Retina (tissue), 1 donor: ENCODE measurements around the gene OXER1.
A peak's percentile ranks its signal among the peaks of the same experiment; 100 is the strongest.
"Not testable (repeated sequence)": the region's sequence is repeated elsewhere in the genome, so short reads cannot be mapped to it uniquely, and the experiment has no call there.

Experiments used
- DNase-seq: peaks from one replicate; pipeline ENCODE4 v3.0.0-alpha.2; 2016

OXER1 gene

DNA sequence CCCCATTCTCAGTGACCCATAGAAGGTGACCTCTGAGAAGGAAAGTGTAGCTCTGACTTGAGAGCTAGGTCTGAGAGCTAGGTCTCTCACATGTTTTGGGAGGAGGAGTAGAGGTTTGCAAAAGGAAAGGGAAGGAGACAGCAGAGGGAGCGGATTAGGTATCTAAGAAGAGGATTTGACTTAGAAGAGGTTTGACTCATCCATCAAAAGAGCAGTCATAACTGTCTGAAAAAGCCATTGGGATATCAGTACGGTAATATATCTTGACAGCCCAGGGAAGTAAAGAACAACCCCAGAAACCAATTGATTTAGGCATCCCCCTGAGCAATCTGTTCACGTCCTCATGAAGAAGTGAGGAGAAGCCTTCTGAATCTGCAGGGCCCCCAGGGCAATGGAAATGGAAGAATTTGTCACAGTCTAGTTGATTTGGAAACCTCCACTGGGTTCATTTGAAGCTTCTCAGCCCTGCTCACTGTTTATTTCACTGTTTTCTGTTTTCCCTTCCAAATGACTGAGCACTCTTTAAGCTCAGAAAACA, 19.3 kb downstream of the OXER1 start:
- DNase-seq = peak; percentile 31

DNA sequence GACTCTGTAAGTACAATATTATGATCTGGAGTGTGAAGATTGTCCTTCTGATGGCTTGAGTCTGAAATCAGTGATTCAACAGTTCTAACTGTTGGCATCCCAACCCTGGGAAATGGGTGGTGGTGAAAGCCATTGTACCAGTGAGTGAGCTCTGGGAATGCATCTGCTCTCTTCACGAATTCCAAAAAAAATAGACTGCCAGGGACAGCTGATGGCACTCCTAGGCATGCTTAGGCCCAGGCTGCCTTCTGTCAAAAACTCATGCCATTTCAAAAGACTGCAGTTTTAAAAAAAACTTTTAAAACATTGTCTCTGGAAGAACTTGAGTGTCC, 20.3 kb downstream of the OXER1 start:
- DNase-seq = no peak

DNA sequence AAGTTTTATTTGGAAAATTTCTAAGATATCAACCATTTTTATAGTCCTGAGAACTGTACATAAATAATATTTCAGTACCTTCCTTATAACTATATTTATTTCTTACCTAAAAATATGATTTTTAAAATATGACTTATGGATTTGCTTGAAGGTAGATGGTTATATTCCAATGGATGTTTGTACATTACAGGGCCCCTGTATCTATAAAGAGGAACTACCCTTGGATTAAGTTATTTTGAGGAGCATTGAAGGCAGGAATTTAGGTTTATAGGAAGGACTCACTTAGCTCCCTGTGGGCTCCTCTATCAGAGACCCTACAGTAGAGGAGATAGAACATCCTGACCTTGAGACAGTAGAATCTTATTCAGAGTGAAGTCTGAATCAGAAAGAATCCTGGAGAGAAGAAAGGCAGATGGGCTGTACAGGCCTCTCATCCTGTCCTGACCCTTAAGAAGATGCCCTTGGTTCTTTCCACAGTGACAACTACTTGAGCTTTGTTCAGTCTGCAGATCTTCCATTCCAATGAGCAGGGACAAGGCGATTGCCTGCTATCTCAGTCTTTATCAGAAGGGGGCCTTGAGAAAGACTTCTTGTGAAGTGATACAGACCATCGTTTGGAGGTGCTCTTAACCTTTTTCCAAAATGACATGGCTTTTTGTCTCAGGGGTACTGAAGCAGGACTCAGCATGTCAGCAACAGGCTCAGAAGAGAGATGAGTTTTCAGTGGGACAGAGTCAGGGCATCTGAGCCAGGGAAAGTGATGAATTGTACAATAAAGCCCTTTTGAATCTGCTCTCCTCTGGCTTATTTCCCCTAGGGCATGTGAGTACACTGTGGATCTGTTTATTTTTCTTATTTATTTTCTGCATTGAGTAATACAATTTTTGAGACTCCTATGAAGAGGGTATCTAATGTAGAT, 20.9 kb downstream of the OXER1 start:
- no peak for DNase-seq

DNA sequence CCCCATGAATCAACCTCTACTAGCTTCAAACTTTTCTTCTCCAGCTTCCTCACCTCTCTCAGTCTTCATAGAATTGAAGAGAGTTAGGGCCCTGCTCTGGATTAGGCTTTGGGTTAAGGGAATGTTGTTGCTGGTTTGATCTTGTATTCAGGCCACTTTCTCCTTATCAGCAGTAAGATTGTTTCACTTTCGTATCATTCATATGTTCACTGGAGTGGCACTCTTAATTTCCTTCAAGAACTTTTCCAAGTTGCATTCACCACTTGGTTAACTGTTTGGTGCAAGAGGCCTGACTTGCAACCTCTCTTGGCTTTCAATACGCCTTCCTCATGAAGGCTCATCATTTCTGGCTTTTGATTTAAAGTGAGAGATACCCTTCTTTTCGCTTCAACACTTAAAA, 22.8 kb downstream of the OXER1 start:
- DNase-seq = no peak

DNA sequence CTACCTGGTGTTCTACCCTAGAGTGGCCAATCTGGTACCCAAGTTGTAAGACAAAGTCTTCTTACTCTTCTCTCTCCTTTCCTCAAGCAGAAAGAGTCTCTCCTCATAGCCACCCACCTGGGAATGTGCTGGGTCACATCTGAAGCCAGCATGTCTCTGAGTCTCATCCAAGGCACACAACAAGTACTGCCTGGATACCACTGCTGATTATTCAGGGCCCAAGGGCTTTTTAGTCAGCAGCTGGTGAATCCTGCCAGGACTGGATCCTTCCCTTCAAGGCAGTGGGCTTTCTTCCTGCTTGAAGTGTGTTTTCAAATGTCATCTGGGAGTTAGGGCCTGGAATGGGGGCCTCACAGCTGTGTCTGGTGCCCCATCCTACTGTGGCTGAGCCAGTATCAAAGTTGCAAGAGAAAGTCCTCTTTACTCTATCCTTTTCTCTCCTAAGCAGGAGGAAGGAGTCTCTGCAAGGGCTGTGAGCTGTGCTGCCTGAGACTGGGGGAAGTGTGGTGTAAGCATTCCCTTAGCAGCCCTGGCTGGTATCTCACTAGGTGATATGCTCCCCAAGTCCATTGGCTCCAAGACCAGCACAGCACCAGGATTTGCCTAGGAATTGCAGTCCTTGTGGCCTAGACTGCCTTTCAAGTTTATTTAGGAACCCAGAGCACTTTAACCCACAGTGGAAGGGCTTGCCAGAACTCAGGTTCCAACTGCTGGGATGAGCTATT, 27.2 kb downstream of the OXER1 start:
- DNase-seq = no peak

DNA sequence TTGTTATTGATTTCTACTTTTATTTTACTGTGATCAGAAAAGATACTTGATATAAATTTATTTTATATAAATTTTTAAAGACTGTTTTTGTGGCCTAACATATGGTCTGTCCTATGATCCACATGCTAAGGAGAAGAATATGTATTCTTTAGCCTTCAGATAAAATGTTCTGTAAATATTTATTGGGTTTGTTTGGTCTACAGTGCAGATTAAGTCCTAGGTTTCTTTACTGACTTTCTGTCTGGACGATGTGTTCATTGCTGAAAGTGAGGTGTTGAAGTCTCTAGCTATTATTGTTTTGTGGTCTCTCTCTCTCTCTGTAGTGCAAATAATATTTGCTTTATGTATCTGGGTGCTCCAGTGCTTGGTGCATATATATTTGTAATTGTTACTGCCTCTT, 30.1 kb downstream of the OXER1 start:
- no peak for DNase-seq

DNA sequence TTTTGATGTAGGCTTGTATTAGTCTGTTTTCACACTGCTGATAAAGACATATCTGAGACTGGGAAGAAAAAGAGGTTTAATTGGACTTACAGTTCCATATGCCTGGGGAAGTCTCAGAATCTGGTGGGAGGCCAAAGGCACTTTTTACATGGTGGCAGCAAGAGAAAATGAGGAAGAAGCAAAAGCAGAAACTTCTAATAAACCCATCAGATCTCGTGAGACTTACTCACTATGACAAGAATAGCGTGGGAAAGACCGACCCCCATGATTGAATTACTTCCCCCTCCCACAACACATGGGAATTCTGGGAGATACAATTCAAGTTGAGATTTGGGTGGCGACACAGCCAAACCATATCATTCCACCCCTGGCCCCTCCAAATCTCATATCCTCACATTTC, 32.6 kb downstream of the OXER1 start:
- DNase-seq = not testable (repeated sequence)

DNA sequence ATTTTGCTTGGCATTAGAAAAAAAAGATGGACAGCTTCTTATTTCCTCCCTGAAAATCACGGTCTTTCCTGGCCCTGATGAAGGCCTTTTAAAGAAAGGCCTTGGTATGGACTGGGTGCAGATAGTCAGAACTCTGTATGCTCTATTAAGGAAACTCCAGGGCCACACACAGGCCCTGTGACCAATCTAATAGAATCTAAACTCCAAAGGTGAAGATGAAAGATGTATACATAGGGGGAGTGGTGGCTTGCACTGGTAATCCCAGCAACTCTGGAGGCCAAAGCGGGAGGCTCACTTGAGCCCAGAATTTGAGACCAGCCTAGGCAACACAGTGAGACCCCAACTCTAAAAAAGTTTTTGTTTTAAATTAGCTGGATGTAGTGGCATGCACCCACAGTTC, 37.3 kb downstream of the OXER1 start:
- no peak for DNase-seq

DNA sequence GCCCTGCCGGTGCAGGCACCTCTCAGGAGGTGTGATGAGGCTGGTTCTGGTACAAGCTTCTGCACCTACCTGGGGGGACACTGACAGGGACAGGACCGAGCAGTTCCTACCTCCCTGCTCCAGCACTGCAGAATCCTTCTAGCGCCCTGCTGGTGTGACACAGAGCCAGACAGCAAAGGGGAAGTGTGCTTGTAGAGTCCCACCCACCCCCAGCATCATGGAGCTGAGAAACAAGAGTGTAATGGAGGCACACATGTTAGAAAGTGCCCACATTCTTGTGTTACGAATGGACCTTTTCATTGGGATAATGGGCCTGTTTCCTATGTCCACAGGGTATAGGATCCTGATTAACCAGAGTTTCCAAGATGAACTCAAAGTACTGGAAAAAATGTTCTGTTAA, 38.3 kb downstream of the OXER1 start:
- no peak for DNase-seq

DNA sequence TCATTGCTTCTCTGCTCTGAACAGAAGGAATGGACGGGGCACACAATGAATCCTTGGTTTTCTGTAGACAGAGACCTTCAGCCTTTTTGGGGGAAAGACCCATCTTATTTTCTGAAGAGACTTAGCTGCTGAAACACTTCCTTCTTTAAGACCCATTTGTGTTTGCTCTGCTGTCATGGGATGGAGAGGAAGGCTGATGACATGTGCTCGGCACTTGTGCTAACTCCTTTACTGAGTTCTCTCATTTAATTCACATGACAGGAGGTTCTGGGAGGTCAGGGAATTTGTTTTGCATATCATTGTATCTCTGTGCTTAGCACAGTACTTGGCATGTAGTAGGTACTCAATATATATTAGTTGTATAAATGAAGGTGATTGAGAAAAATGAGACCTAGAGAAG, 39.0 kb downstream of the OXER1 start:
- no peak for DNase-seq

DNA sequence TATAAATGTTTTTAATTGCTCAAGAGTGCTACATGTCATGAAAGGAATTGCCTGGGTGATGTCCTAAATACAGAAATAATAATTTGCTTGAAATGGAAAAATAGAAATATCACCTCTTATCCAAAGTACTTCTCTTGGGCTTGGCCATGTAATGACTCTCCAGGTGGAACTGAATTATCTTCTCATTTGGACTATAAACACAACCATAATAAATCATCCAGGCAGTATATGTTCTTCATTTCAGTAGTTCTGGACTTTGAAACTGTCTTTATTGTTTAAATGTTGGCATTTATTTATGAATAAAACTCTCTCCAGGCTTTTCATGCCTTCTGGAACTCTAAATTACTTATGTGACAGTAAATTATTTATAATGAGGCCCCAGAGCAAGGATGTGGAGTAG, 40.5 kb downstream of the OXER1 start:
- no peak for DNase-seq

DNA sequence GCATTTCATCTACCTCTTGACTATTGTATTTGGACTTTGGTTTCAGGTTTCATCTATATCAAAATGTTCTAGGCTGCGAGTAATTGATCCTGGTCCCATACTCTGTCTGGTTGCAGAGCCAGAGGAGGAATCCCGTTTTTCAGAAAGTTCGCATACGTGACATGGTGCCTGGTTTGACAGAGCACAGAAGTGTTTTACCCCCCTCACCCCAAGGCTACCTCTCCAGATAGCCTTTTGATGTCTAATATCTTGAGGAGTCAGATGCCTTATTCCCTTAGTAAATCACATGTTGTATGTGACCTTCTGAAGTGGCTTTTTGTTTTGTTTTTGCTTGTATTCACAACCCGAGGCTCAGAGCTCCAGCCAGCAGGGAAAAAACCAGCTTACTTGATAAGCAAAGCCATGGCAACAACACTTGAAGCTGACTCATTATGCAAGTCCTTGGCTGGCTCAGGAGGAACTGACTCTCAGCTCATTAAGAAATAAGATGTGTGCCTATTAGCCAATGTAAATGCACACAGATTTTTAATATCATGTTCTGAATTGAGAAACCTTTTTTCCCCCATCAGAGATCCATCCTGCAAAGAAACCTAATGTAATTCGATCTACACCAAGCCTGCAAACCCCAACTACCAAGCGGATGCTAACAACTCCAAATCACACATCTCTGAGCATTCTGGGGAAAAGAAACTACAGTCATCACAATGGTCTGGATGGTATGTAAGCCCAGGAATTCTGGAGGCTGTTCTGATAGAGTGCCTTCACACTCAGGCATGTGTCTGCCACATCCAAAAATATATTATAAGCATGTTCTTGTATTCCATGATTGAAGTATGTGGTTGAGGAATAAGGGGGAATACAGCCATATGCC, 41.4 kb downstream of the OXER1 start:
- no peak for DNase-seq

DNA sequence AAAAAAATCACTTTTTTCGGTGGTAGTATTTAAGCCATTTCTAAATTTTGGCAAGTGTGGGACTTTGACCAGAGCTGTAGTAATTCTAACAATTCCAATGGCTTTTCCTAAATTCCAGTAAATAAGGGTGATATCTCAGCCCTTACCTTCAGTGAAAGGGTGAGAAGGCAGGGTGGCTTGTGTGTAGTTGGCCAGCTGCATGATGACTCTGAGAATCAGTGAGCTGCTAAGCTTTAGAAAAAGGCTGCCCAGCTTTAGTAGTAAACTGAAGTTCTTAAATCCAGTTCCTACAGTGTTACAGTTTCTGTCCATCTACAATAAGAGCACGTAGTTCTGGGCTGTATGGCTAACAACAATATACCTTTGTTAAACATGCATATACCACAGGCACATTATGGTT, 42.0 kb downstream of the OXER1 start:
- no peak for DNase-seq

DNA sequence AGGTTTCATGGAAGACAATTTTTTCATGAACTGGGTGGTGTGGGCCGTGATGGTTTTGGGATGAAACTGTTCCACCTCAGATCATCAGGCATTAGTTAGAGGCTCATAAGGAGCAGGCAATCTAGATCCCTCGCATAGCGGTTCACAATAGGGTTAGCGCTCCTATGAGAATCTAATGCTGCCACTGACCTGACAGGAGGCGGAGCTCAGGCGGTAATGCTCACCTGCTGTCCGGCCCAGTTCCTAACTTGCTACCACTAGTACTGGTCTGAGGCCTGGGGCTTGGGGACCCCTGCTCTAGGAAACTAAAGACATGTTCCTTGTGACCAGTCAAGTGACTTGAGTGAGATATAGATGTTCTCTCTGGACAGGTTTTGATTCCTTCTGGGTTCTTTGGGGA, 49.2 kb downstream of the OXER1 start:
- DNase-seq = no peak

DNA sequence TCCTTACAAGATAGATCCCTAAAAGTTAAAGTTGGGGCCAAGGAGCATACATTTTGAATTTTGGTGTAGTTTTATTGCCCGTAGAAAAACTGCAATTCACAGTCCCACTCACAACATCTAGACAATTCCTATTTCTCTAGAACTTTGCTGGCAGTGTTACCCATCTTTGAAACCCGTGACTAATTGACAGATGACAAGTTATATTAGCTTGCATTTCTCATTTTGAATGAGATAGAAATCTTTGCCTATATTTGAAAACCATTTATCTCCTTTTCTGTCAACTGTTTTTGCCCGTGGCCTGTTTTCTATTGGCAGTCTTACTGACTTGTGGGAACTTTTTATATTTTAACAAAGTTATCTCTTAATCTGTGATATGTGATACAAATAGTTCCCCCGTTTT, 50.0 kb downstream of the OXER1 start:
- no peak for DNase-seq

DNA sequence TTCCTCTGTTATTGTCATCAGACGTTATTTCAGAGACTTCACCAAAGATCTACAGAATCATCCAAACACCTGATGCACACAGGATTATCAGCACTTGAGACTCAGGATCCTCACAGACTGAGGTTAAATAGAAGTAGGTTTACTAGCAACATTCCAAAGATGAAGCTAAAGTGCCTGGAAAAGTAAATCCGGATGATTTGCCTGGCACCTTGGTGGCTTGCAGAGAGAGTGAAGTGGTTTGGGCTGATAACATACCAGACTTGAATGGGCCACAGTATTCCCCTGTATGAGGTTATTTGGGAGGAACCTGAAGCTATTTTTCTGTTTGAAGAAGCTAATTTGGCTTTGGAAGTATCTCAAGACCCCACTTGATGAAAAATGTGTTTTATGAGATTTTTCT, 51.0 kb downstream of the OXER1 start:
- no peak for DNase-seq
